ENCODE measurements around the gene SH3BGR. TPM values are rescaled to one million over a fixed set of nuclear protein-coding genes. Genes with fewer than 3 reads are reported as not detected.

Gene SH3BGR
- total and polyA plus RNA-seq, 2 of the 4 experiments (the other 2 are of a cell fraction), result 1.6 to 2.0 TPM

DNA sequence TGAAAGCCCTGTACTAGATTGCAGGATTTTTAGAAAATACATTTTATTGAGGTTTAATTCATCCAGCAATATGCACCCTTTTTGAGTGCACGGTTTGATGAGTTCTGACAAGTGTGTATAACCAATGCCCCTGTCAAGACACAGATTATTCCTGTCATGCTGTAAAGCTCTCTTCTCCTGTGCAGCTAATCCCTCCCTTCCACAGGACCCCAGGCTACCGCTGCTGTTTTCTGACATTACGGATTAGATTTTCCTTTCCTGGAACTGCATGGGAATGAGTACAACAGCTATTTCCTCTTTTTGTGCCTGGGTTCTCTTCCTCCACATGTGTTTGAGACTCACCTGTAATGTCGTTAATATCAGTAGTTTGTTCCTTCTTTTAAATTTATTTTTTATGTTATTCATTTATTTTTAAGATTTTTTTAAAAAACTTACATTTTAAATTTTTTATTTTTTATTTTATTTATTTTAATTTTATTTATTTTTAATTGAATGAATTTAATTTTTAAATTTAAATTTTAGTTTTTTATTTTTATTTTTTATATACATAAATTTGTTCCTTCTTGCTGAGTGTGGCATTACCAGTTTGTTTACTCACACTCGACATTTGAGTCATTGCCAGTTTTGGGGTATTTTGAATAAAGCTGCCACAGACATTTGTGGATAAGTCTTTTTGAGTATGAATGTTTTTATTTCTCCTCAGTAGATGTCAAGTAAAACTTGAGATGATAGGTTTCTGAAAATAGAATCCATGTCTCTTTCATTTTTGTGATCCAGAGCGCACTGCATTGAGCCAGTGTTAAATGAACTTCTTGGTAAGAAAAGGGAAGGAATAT, 82.0 kb downstream of the SH3BGR start (continued):
- TF ChIP-seq NFE2L2 (IDR thresholded peaks at IDR 0.05; ENCODE audit: low read depth, low read length), result no peak

DNA sequence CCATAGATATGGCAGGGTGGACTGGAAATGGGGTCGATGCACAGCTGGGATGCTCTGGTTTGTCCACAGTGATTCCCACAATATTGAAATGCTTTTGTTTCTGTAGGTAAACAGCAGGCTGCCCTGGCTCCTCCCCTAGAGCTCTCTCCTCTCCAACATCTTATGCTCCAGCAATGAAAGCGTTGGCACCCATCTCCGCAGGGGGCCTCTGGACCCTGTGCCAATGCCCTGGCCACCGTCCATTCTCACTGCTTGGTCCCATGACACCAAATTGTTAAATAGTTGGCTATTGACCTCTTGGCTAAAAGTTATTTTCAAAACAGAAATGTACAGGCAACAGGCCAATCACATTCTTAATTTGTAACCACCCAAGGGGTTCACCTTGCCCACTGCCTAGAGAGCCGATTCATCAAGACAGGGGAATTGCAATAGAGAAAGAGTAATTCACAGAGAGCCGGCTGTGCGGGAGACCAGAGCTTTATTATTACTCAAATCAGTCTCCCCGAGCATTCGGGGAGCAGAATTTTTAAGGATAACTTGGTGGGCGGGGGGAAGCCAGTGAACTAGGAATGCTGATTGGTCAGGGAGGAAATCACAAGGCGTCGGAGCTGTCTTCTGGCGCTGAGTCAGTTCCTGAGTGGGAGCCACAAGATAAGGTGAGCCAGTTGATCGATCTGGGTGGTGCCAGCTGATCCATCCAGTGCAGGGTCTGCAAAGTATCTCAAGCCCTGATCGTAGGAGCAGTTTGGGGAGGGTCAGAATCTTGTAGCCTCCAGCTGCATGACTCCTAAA, 84.1 kb downstream of the SH3BGR start:
- Histone ChIP-seq H2BK15ac (ENCODE audit: low read depth, low read length) (no peak overlapping the region), H4K5ac (ENCODE audit: low read depth, low read length) (no peak overlapping the region), H3K27me3 (ENCODE audit: control insufficient read depth, insufficient read depth, low read length) (no peaks in the 10 kb centered on the region), H2AFZ (replicated peaks; ENCODE audit: low read length, poor library complexity) (no peak overlapping the region), H4K20me1 (ENCODE audit: insufficient read depth, low read length) (no peaks in the 10 kb centered on the region), H2BK20ac (ENCODE audit: low read depth, low read length) (no peak overlapping the region), H3K79me1 (ENCODE audit: low read depth in 1 of 2, low read length in 2 of 2) (no peaks in the 10 kb centered on the region), H3K9me3 (ENCODE audit: control insufficient read depth, insufficient read depth, low read length) (no peaks in the 10 kb centered on the region), H3K23ac (ENCODE audit: low read depth, low read length) (no peak overlapping the region), H3K4ac (ENCODE audit: low read depth, low read length) (no peak overlapping the region), H3K36me3 (ENCODE audit: control insufficient read depth, insufficient read depth, low read length) (no peaks in the 10 kb centered on the region), H2AK5ac (ENCODE audit: low read depth, low read length) (no peak overlapping the region), H3K56ac (ENCODE audit: extremely low read depth, insufficient read depth, low read length) (no peak overlapping the region), H3K4me3 (ENCODE audit: insufficient read depth, low read depth, low read length) (no peak overlapping the region), H3K9ac (ENCODE audit: low read depth, low read length) (no peak overlapping the region), H3K18ac (ENCODE audit: low read depth, low read length) (no peak overlapping the region), H3K4me2 (ENCODE audit: low read depth, low read length) (no peak overlapping the region), H3K4me1 (ENCODE audit: control insufficient read depth, insufficient read depth, low read length) (no peaks in the 10 kb centered on the region), H3K14ac (replicated peaks; ENCODE audit: low read depth, low read length) (no peak overlapping the region), H2BK120ac (ENCODE audit: low read depth, low read length) (no peak overlapping the region), H3K9me1 (ENCODE audit: insufficient read depth, low read length) (no peaks in the 10 kb centered on the region), H3K27ac (ENCODE audit: insufficient read depth, low read length) (no peak overlapping the region), H2AK9ac (replicated peaks; ENCODE audit: low read depth, low read length, poor library complexity) (no peak overlapping the region), H2BK5ac (ENCODE audit: low read depth, low read length, poor library complexity, severe bottlenecking) (no peak overlapping the region), H4K91ac (ENCODE audit: insufficient read depth, low read depth, low read length) (no peak overlapping the region), H4K8ac (ENCODE audit: low read depth in 2 of 2, low read length in 2 of 2) (no peak overlapping the region)
- DNase-seq (no peak), ATAC-seq (ENCODE audit: low read depth) (no peak)
- BruUV-seq (replicated peaks), result no TSS peak
- in situ Hi-C loops (cut with MboI; ENCODE audit: low sequenced_read_pairs) (no loop called here), intact Hi-C loops (cut with micrococcal nuclease) (no loop called here), dilution Hi-C loops (cut with HindIII; ENCODE audit: low sequenced_read_pairs, unreplicated experiment) (no loop called here)
- WGBS, 2 experiments (ENCODE audit: extremely low coverage in 2 of 2, insufficient read length in 1 of 2), result no CpG with 5 or more reads among the region's 15 CpGs
- ChIA-PET POLR2A (ENCODE audit: unreplicated experiment) (no interaction called here), CTCF (interaction anchor here (1.3 kb wide), 1 partner anchor 17 kb away, joined by 5 read pairs; no protein-coding TSS in a partner anchor)
- no peak for TF ChIP-seq CEBPB (IDR thresholded peaks at IDR 0.05; ENCODE audit: low read depth, low read length)
- no peak for TF ChIP-seq SMC3 (IDR thresholded peaks at IDR 0.05; ENCODE audit: low read depth, low read length)
- no peak for TF ChIP-seq RFX5 (IDR thresholded peaks at IDR 0.05; ENCODE audit: low read depth, low read length)
- TF ChIP-seq, protein P1, sequence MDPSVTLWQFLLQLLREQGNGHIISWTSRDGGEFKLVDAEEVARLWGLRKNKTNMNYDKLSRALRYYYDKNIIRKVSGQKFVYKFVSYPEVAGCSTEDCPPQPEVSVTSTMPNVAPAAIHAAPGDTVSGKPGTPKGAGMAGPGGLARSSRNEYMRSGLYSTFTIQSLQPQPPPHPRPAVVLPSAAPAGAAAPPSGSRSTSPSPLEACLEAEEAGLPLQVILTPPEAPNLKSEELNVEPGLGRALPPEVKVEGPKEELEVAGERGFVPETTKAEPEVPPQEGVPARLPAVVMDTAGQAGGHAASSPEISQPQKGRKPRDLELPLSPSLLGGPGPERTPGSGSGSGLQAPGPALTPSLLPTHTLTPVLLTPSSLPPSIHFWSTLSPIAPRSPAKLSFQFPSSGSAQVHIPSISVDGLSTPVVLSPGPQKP (IDR thresholded peaks at IDR 0.05; ENCODE audit: borderline replicate concordance, low read depth, low read length), result no peak
- TF ChIP-seq, protein P2, sequence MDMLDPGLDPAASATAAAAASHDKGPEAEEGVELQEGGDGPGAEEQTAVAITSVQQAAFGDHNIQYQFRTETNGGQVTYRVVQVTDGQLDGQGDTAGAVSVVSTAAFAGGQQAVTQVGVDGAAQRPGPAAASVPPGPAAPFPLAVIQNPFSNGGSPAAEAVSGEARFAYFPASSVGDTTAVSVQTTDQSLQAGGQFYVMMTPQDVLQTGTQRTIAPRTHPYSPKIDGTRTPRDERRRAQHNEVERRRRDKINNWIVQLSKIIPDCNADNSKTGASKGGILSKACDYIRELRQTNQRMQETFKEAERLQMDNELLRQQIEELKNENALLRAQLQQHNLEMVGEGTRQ (IDR thresholded peaks at IDR 0.05; ENCODE audit: low read depth, low read length), result no peak

Data from IMR-90 (cell line).